ENCODE measurements around the gene ARRB1. TPM values are rescaled to one million over a fixed set of nuclear protein-coding genes. Genes with fewer than 3 reads are reported as not detected.

The ARRB1 gene
- total and polyA plus RNA-seq, 9 donors, result 14.0 to 22.7 (median 20.6) TPM

DNA sequence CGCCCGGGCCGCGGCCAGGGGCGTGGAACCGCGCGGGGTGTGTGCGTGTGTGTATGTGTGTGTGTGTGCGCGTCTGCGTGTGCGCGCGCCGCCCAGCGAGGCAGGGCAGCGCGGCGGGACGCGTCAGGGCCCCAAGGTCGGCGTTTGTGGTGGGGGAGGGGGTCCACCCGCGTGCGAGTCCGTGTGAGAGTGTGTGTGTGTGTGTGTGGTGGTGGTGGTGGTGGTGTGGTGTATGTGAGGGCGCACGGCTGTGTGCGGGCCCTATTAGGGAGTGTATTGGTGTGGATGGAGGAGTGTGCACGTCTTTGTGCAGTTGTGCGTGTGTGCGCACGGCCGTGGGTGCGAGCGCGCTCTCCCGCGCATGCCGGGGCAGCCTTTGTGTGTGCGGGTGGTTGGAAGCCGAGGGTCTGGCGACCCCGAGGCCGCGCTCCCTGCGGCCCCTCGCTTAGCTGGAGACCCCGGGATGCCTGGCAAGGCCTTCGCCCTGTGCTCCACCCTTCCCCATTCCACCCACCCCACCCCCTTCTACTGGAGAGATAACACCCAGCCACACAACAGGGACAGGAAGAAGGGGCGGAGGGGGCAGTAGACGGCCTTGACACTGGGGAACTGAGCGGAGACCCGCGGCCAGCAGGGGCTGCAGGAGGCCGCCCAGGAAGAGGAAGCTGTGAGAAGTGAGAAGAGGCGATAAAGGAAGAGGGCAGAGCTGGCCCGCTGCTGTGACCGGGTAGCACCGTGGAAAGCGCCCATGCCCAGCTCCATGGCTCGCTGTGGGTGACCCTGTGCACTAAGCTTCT, 528 bp upstream of the ARRB1 start:
- Histone ChIP-seq H3K4me1 (ENCODE audit: control insufficient read depth, insufficient read depth, low read length) (peaks cover 55% of the 10 kb centered on the region), H3K9me3 (replicated peaks; ENCODE audit: control insufficient read depth, low read depth, low read length) (no peaks in the 10 kb centered on the region), H3K27ac (ENCODE audit: low read length) (peak overlapping the region; percentile 54), H3K36me3 (ENCODE audit: control insufficient read depth, insufficient read depth, low read length) (no peaks in the 10 kb centered on the region), H3K27me3 (ENCODE audit: control insufficient read depth, insufficient read depth, low read length) (no peaks in the 10 kb centered on the region), H3K4me3 (ENCODE audit: low read length) (peak overlapping the region; percentile 51)
- DNase-seq, result peak; percentile 81
- WGBS (ENCODE audit: insufficient coverage), result 2% methylated on average over 43 of the region's 64 CpGs

DNA sequence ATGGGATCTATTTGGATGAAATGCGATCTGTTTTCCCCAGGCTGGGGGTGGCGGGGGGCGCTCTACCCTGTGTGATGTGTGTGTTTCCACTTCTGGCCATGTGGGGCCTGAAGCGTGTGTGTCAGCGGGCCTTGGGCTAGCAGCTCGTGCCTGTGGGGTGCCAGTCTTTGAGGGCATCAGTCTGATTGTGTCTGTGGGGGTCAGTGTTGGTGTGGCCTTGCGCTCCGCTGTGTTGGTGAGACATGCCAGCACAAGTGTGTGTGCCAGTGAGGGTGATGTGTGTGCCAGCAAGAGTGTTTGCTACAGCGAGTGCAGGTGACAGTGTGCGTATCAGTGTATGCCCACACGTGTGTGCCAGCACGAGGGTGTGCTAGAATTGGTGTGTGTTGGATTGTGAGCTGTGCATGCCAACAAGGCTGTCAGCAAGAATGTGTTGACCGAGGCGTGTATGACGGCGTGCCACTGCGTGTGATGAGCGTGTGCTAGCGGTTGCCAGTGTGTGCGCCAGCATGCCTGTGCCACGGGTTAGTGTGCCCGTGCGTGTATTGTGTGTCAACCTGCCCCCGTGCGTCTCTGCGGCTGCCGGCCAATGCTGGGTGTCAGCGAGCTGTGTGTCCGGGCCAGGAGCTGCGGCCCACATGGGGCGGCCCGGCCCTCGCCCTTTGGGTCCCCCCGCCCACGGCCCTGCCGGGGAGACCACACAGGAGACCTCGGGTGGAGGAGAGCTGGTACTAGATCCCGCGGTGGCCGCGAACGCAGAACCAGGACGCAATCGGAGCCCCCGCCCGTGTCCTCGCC, 519 bp downstream of the ARRB1 start:
- peak overlapping the region; percentile 67 for H3K27ac ChIP-seq (ENCODE audit: low read length)
- no peaks in the 10 kb centered on the region for H3K9me3 ChIP-seq (replicated peaks; ENCODE audit: control insufficient read depth, low read depth, low read length)
- peak overlapping the region; percentile 51 for H3K4me3 ChIP-seq (ENCODE audit: low read length)
- H3K27me3 ChIP-seq (ENCODE audit: control insufficient read depth, insufficient read depth, low read length), result no peaks in the 10 kb centered on the region
- H3K4me1 ChIP-seq (ENCODE audit: control insufficient read depth, insufficient read depth, low read length), result peaks cover 56% of the 10 kb centered on the region
- peak; percentile 55 for DNase-seq
- WGBS (ENCODE audit: insufficient coverage), result 5% methylated on average over 47 of the region's 47 CpGs
- no peaks in the 10 kb centered on the region for H3K36me3 ChIP-seq (ENCODE audit: control insufficient read depth, insufficient read depth, low read length)

DNA sequence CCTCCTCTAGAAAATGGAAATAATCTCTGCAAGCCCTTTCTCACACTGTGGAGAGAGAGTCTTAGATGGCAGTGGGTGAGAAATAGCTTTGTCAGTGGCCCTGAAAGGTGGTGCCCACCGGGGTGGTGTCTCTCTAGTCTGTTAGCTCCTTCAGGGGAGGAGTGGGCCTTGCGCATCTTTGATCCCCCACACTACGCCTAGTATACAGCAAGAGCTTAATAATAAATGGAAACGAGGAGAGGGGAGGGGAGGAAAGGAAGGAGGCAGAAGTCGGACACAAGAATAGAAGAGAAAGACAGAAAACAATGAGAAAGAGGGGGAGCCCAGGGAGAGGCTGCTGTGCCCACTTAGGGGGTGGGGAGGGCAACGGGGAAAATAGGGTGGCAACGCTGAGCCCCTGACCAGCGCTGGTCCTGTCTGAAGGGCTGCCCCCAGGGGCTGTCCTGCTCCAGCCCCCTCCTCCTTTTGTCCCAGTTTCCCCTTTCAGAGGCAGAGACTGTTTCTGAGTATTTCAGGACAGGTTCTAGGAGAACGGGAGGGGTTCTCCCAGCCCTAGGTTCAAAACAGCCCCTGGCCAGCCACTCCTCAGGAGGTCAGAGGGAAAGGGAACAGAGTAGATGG, 1.2 kb downstream of the ARRB1 start:
- 31% methylated on average over 2 of the region's 9 CpGs for WGBS (ENCODE audit: insufficient coverage)
- Histone ChIP-seq H3K27me3 (ENCODE audit: control insufficient read depth, insufficient read depth, low read length) (no peaks in the 10 kb centered on the region), H3K4me1 (ENCODE audit: control insufficient read depth, insufficient read depth, low read length) (peaks cover 61% of the 10 kb centered on the region), H3K9me3 (replicated peaks; ENCODE audit: control insufficient read depth, low read depth, low read length) (no peaks in the 10 kb centered on the region), H3K36me3 (ENCODE audit: control insufficient read depth, insufficient read depth, low read length) (no peaks in the 10 kb centered on the region), H3K27ac (ENCODE audit: low read length) (peak overlapping the region; percentile 67), H3K4me3 (ENCODE audit: low read length) (peak overlapping the region; percentile 51)
- no peak for DNase-seq

DNA sequence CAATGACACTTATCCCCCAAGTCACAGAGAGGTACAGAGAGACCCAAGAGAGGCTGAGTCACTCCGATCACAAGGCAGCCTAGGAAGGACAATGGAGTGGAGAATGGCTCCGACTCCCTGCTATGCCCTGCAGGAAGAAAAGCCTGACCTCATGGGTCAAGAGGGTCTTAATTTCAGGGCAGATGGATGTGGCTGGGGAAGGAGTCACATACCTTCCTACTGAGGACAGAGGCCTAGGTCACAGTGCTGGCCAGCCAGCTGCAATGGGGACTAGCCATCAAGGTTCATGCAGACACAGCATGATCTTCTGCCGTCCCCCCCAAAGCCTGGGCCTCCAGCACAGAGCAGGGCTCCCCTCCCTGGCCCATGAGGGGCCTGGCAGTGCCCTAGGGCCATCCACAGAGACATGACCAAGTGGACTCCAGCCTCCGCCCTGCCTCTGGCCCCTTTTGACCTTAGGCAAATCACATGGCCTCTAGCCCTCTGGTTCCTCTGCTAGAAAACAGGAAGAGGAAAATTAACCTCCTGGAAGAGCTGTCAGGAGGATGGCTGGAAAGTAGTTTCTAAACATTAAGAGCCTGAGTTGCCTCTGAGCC, 1.8 kb downstream of the ARRB1 start:
- peak; percentile 57 for DNase-seq
- WGBS (ENCODE audit: insufficient coverage), result 77% methylated on average over 3 of the region's 4 CpGs

DNA sequence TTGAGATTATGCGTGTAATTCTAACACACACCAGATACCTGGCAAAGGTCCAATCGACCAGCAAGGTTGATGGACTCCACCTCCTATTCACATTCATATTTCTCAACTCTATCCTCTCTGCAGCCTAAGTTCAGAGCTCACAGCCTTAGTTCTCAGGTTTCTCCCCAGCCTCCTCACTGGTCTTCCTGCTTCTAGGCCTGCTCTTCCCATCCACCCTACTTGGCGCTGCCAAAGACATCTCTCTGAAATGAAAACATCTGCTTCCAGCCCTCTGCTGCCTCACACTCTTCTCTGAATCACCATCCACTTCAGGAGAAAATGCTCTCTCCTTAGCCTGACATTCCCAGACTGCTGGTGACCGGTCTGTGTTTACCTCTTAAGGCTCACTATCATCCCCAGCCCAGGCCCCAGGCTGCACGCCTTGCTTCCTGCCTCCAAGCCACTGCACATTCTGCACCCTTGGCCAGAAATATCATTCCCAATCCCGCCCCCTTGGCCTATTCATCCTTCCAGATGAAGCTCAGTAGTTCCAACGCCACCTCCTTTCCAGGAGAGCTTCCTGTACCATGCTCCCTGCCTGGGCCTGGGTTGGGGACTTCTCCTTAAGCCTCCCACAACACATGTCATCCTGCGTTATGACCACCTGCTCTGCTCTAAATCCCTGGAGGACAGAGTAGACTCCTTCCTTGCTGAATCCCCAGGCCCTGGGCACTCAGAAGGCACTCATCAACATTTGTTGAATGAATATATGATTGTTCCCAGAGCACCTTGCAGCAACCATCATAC, 3.5 kb downstream of the ARRB1 start:
- Histone ChIP-seq H3K27ac (ENCODE audit: low read length) (peak overlapping the region; percentile 69), H3K4me3 (ENCODE audit: low read length) (no peak overlapping the region), H3K36me3 (ENCODE audit: control insufficient read depth, insufficient read depth, low read length) (peaks cover 1% of the 10 kb centered on the region), H3K27me3 (ENCODE audit: control insufficient read depth, insufficient read depth, low read length) (no peaks in the 10 kb centered on the region), H3K9me3 (replicated peaks; ENCODE audit: control insufficient read depth, low read depth, low read length) (no peaks in the 10 kb centered on the region), H3K4me1 (ENCODE audit: control insufficient read depth, insufficient read depth, low read length) (peaks cover 73% of the 10 kb centered on the region)
- 10% methylated on average over 6 of the region's 8 CpGs for WGBS (ENCODE audit: insufficient coverage)
- peak; percentile 90 for DNase-seq

More for the DNA sequence above, 1.8 kb downstream of the ARRB1 start:
- Histone ChIP-seq H3K27me3 (ENCODE audit: control insufficient read depth, insufficient read depth, low read length) (no peaks in the 10 kb centered on the region), H3K4me3 (ENCODE audit: low read length) (no peak overlapping the region), H3K27ac (ENCODE audit: low read length) (peak overlapping the region; percentile 67), H3K9me3 (replicated peaks; ENCODE audit: control insufficient read depth, low read depth, low read length) (no peaks in the 10 kb centered on the region), H3K36me3 (ENCODE audit: control insufficient read depth, insufficient read depth, low read length) (no peaks in the 10 kb centered on the region), H3K4me1 (ENCODE audit: control insufficient read depth, insufficient read depth, low read length) (peaks cover 61% of the 10 kb centered on the region)

DNA sequence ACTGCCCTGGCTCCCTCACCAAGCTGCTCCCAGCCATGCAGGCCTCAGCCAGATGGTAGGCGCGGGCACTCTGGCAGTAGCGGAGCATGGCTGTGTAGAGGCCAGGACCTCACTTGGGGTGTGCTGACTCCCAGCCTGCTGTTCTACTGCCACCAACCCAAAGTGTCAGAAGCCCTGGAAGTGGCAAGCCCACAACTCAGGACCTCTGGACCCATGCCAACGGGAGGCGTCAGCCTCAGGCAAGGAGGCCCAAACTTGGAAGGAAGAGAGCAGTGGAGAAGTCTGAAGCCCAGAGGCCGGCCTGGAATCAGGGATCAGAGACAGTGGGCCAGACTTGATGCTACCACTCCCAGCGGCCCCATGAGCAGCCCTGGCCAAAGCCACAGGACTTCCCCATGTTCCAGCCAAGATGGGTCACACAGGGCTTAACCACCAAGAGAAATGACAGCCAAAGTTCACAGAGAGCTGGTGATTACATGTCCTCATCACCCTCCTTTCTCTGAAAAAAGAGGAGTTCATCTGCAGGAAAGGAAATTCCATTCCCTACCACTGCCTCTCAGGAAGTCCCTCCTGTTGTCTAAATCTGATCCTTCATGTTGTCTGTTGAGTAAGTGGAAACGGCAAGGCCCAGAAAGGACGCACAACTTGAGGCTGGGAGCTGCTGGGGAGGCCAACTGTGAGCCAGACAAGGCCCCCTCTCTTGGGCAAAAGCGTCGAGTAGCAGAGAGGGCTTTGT, 4.4 kb downstream of the ARRB1 start:
- WGBS (ENCODE audit: insufficient coverage), result 45% methylated on average over 7 of the region's 11 CpGs
- peaks cover 75% of the 10 kb centered on the region for H3K4me1 ChIP-seq (ENCODE audit: control insufficient read depth, insufficient read depth, low read length)

DNA sequence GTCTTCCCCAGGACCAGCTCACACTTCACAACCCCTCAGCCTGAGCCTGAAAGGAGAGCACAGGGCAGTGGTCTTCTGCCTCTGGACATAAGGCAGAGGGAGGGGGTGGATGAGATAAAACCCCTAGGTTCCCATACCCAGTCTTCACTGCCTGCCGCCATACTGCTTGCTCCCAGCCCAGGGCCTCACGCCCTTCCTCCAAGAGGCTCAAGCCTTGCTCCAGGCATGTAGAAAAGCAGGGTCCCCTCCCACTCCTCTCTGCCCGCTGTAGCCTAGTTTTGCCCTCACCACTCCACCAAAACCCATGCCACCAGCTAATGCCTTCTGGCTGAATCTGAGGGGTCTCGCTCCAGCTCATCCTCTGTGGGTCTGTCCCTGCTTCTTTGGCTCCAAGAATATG, 5.2 kb downstream of the ARRB1 start:
- Histone ChIP-seq H3K4me1 (ENCODE audit: control insufficient read depth, insufficient read depth, low read length) (peaks cover 81% of the 10 kb centered on the region), H3K27me3 (ENCODE audit: control insufficient read depth, insufficient read depth, low read length) (no peaks in the 10 kb centered on the region), H3K27ac (ENCODE audit: low read length) (no peak overlapping the region), H3K9me3 (replicated peaks; ENCODE audit: control insufficient read depth, low read depth, low read length) (no peaks in the 10 kb centered on the region), H3K36me3 (ENCODE audit: control insufficient read depth, insufficient read depth, low read length) (peaks cover 2% of the 10 kb centered on the region), H3K4me3 (ENCODE audit: low read length) (no peak overlapping the region)
- 100% methylated on average over 2 of the region's 4 CpGs for WGBS (ENCODE audit: insufficient coverage)
- DNase-seq, result no peak

More for the DNA sequence above, 4.4 kb downstream of the ARRB1 start:
- Histone ChIP-seq H3K27ac (ENCODE audit: low read length) (peak overlapping the region; percentile 69), H3K4me3 (ENCODE audit: low read length) (no peak overlapping the region), H3K9me3 (replicated peaks; ENCODE audit: control insufficient read depth, low read depth, low read length) (no peaks in the 10 kb centered on the region), H3K36me3 (ENCODE audit: control insufficient read depth, insufficient read depth, low read length) (peaks cover 2% of the 10 kb centered on the region), H3K27me3 (ENCODE audit: control insufficient read depth, insufficient read depth, low read length) (no peaks in the 10 kb centered on the region)
- DNase-seq, result no peak

DNA sequence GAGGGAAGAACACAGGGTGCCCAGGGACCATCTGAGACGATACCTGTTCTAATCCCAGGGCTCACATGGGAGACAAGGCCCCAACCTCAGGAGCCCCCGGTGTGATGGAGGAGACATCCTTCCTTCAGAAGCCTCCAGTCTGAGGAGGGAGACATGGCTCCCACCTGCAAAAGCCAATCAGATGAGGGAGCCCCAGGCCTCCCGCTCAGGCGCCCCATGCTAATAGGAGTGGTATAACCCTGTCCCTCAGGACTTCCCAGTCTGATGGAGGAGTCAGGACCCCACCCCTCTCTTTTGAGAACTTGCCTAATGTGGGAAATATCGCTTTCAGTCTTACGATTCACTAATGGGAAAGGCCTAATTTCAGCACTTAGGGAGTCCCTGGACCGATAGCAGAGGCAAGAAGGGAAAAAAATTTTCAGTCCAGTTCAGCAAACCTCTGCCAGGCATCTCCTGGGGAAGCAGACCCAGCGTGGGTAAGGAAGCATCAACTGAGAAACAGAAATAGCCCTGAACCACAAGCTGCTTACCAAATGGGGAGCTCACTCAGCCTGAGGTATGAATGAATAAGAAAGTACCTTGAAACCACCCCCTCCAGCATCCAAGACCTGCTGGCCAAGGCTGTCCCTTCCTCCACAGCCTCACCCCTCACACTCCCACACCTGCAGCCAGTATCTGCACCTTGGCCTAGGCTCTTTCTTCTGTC, 5.9 kb downstream of the ARRB1 start:
- H3K27me3 ChIP-seq (ENCODE audit: control insufficient read depth, insufficient read depth, low read length), result no peaks in the 10 kb centered on the region
- H3K36me3 ChIP-seq (ENCODE audit: control insufficient read depth, insufficient read depth, low read length), result peaks cover 2% of the 10 kb centered on the region
- 57% methylated on average over 1 of the region's 8 CpGs for WGBS (ENCODE audit: insufficient coverage)
- no peaks in the 10 kb centered on the region for H3K9me3 ChIP-seq (replicated peaks; ENCODE audit: control insufficient read depth, low read depth, low read length)
- no peak for DNase-seq
- no peak overlapping the region for H3K4me3 ChIP-seq (ENCODE audit: low read length)
- H3K27ac ChIP-seq (ENCODE audit: low read length), result no peak overlapping the region
- H3K4me1 ChIP-seq (ENCODE audit: control insufficient read depth, insufficient read depth, low read length), result peaks cover 81% of the 10 kb centered on the region

Measured in muscle of leg (tissue), 11 donors.